Left lung (tissue), 10 donors: Measurements from ENCODE around the gene ACTN4. TPM values are rescaled to one million over a fixed set of nuclear protein-coding genes. Genes with fewer than 3 reads are reported as not detected.

ENCODE experiments used
- ATAC-seq: fragments of 200-7000 bp; cut with Tn5 transposase; one replicate; pipeline ENCODE4 v1.9.1; 2020; ENCODE audit warnings: moderate library complexity
- DNase-seq, 4 donors: peaks; one replicate each; pipeline ENCODE4 v3.0.0-alpha.2; 2013 to 2020
- H3K27ac ChIP-seq, 2 donors: fragments of 200-600 bp; sonication (generic) in 1 of 2; one replicate each; pipeline versions ENCODE4 v1.5.0 to v1.8.0; 2020 to 2021
- H3K27me3 ChIP-seq, 2 donors: fragments of 200-600 bp; sonication (generic) in 1 of 2; one replicate each; pipeline versions ENCODE4 v1.5.0 to v1.8.0; 2020 to 2021
- H3K36me3 ChIP-seq, 2 donors: fragments of 200-600 bp; sonication (generic) in 1 of 2; one replicate each; pipeline versions ENCODE4 v1.5.0 to v1.8.0; 2020 to 2021
- H3K4me1 ChIP-seq, 2 donors: fragments of 200-600 bp; one replicate each; pipeline ENCODE4 v1.8.0; 2021
- H3K4me3 ChIP-seq, 2 donors: fragments of 200-600 bp; sonication (generic) in 1 of 2; one replicate each; pipeline versions ENCODE4 v1.5.0 to v1.8.0; 2020 to 2021; ENCODE audit warnings: mild to moderate bottlenecking in 1 of 2
- H3K9me3 ChIP-seq, 2 donors: fragments of 200-600 bp; sonication (generic) in 1 of 2; one replicate each; pipeline versions ENCODE4 v1.5.0 to v1.8.0; 2020 to 2021
- intact Hi-C, 2 donors: fragments of 100-400 bp; cut with DNase I; formaldehyde crosslinking; loops; one replicate each; pipeline versions ENCODE4 v1.11.2 to v1.14.2; 2022
- polyA plus RNA-seq, 6 donors: library from polyadenylated mRNA; unstranded; fragments of 120-200 nt; gene quantifications; one replicate each; pipeline ENCODE4 v1.2.1, GENCODE V29; 2013; ENCODE audit not compliant: insufficient read length in 6 of 6
- total RNA-seq, 2 donors: library from RNA; stranded (reverse); fragmentation: NEBNext Ultra II Directional; extraction: Animal tissue kit (Norgen Biotek cat#: 25700); gene quantifications; one replicate each; pipeline ENCODE4 v1.2.1, GENCODE V29; 2021
- TF ChIP-seq, protein P1 (sequence below), 2 donors: fragments of 200-600 bp; sonication (generic) in 1 of 2; IDR thresholded peaks; one replicate each; pipeline versions ENCODE4 v1.5.0 to v1.8.0; 2021; ENCODE audit warnings: antibody characterized with exemption in 2 of 2
- donor health status: DM: no; HTN: yes; CAD: no.
- donor health status: DM: no; HTN: no; CAD: no.

ACTN4 gene
- total and polyA plus RNA-seq, 8 donors = 373 to 647 (median 402) TPM

GRCh38 chr19:38676023-38676877 lies 28.8 kb downstream of the ACTN4 start:
- H3K4me3 ChIP-seq = no peak overlapping the region
- ATAC-seq = peak; percentile 43
- no peak for DNase-seq
- TF ChIP-seq, protein P1, sequence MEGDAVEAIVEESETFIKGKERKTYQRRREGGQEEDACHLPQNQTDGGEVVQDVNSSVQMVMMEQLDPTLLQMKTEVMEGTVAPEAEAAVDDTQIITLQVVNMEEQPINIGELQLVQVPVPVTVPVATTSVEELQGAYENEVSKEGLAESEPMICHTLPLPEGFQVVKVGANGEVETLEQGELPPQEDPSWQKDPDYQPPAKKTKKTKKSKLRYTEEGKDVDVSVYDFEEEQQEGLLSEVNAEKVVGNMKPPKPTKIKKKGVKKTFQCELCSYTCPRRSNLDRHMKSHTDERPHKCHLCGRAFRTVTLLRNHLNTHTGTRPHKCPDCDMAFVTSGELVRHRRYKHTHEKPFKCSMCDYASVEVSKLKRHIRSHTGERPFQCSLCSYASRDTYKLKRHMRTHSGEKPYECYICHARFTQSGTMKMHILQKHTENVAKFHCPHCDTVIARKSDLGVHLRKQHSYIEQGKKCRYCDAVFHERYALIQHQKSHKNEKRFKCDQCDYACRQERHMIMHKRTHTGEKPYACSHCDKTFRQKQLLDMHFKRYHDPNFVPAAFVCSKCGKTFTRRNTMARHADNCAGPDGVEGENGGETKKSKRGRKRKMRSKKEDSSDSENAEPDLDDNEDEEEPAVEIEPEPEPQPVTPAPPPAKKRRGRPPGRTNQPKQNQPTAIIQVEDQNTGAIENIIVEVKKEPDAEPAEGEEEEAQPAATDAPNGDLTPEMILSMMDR (IDR thresholded peaks at IDR 0.05) = no peak
- intact Hi-C loops = no loop called here
- H3K27ac ChIP-seq = peak overlapping the region; percentile 20 to 68
- no peaks in the 10 kb centered on the region for H3K9me3 ChIP-seq
- peaks cover 0 to 8% of the 10 kb centered on the region in 2 donors for H3K36me3 ChIP-seq
- peaks cover 27 to 88% of the 10 kb centered on the region in 2 donors for H3K4me1 ChIP-seq
- H3K27me3 ChIP-seq = no peaks in the 10 kb centered on the region

- DNase-seq (no peak), ATAC-seq (no peak)
- peaks cover 22 to 88% of the 10 kb centered on the region in 2 donors for H3K4me1 ChIP-seq
- TF ChIP-seq, protein P1 (IDR thresholded peaks at IDR 0.05) = no peak
- intact Hi-C loops = no loop called here
- no peaks in the 10 kb centered on the region for H3K9me3 ChIP-seq
- H3K27ac ChIP-seq = peak overlapping the region; percentile 20 to 68
- no peak overlapping the region for H3K4me3 ChIP-seq
- H3K36me3 ChIP-seq = peaks cover 0 to 8% of the 10 kb centered on the region in 2 donors
- no peaks in the 10 kb centered on the region for H3K27me3 ChIP-seq
These were observed 29.6 kb downstream of the ACTN4 start for GRCh38 chr19:38676878-38677646.

- H3K4me3 ChIP-seq = no peak overlapping the region
- no peak for ATAC-seq
- intact Hi-C loops = no loop called here
- H3K36me3 ChIP-seq = no peaks in the 10 kb centered on the region
- TF ChIP-seq, protein P1 (IDR thresholded peaks at IDR 0.05) = no peak
- H3K4me1 ChIP-seq = peaks cover 32 to 96% of the 10 kb centered on the region in 2 donors
- H3K9me3 ChIP-seq = no peaks in the 10 kb centered on the region
- DNase-seq = no peak
- H3K27ac ChIP-seq = peak overlapping the region in 1 of 2 donors; percentile 57
- no peaks in the 10 kb centered on the region for H3K27me3 ChIP-seq
These were observed 30.9 kb downstream of the ACTN4 start for GRCh38 chr19:38678217-38678890.

- DNase-seq (no peak), ATAC-seq (no peak)
- Histone ChIP-seq H3K9me3 (no peaks in the 10 kb centered on the region), H3K4me1 (peaks cover 39 to 100% of the 10 kb centered on the region in 2 donors), H3K27ac (peak overlapping the region in 1 of 2 donors; percentile 57), H3K27me3 (no peaks in the 10 kb centered on the region), H3K4me3 (no peak overlapping the region), H3K36me3 (no peaks in the 10 kb centered on the region)
- intact Hi-C loops = no loop called here
- TF ChIP-seq, protein P1 (IDR thresholded peaks at IDR 0.05) = no peak
These were observed 31.5 kb downstream of the ACTN4 start for GRCh38 chr19:38678891-38679494.
